ENCODE results near the gene RAPGEF4.

DNA sequence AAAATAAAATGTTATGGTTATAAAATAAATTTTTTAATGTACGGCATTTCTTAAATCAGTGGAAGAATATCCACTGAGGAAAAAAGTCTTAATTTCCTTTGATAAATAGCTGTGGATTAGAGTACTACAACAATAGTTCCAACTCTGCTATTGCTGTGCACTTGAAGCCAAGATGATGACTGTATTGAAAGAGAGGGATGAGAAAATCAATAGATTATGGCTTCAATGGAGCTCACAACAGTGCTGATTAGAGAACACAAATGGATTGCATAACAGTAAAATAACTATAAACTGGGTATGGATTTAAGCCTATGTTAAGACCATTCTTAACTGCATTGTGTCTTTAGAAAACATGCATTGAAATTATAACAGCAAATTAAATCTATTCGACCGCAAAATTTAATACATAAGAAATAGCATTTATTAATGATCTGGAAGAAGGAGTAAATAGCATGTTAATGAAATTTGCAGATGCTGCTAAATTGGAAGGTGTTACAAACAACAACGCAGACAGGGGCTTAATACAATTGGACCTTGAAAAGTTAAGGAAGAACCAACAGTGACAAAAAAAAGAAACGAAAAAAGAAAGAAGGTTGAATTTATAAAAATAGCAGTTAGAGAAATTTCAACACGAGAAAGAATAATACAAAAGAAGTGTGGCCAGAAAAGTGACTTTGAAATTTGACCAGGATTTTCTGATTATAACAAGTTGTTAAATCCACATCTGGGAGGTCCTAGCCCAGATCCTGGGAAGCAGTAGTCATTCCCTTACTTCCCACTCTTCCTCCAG, 331.4 kb downstream of the RAPGEF4 start:
- no peak for TF ChIP-seq CTCF (IDR thresholded peaks at IDR 0.05; ENCODE audit: low read depth, low read length, poor library complexity, severe bottlenecking)
- TF ChIP-seq EZH2phosphoT487 (IDR thresholded peaks at IDR 0.05; ENCODE audit: borderline replicate concordance, low read length): no peak
